ENCODE results near the gene MTRR. TPM values are rescaled to one million over a fixed set of nuclear protein-coding genes. Genes with fewer than 3 reads are reported as not detected.

MTRR gene
- total RNA-seq, 1 experiment from 2014 or later: 36.7 TPM

- DNase-seq (ENCODE audit: low read depth): no peak
Measured at GRCh38 chr5:7857361-7857760, 11.6 kb upstream of the MTRR start.

- DNase-seq (ENCODE audit: low read depth): no peak
Measured at GRCh38 chr5:7857926-7858632, 10.9 kb upstream of the MTRR start.

GRCh38 chr5:7866196-7866595, 2.8 kb upstream of the MTRR start:
- DNase-seq (ENCODE audit: low read depth): no peak

- no peak for DNase-seq (ENCODE audit: low read depth)
Measured at GRCh38 chr5:7867260-7867659, 1.7 kb upstream of the MTRR start.

GRCh38 chr5:7868427-7868772, 548 bp upstream of the MTRR start:
- no peak for DNase-seq (ENCODE audit: low read depth)

- no peak for DNase-seq (ENCODE audit: low read depth)
Measured at GRCh38 chr5:7869474-7870136, 657 bp downstream of the MTRR start.

GRCh38 chr5:7871653-7872052, 2.7 kb downstream of the MTRR start:
- no peak for DNase-seq (ENCODE audit: low read depth)

GRCh38 chr5:7872517-7873130, 3.7 kb downstream of the MTRR start:
- no peak for DNase-seq (ENCODE audit: low read depth)

- no peak for DNase-seq (ENCODE audit: low read depth)
Measured at GRCh38 chr5:7873216-7873615, 4.3 kb downstream of the MTRR start.

GRCh38 chr5:7874639-7875038, 5.7 kb downstream of the MTRR start:
- no peak for DNase-seq (ENCODE audit: low read depth)

GRCh38 chr5:7875151-7875550, 6.2 kb downstream of the MTRR start:
- DNase-seq (ENCODE audit: low read depth): no peak

GRCh38 chr5:7876867-7877266, 7.9 kb downstream of the MTRR start:
- DNase-seq (ENCODE audit: low read depth): peak; percentile 72

- peak; percentile 20 for DNase-seq (ENCODE audit: low read depth)
Measured at GRCh38 chr5:7877851-7878250, 8.9 kb downstream of the MTRR start.

GRCh38 chr5:7878381-7878873, 9.5 kb downstream of the MTRR start:
- peak; percentile 53 for DNase-seq (ENCODE audit: low read depth)

- DNase-seq (ENCODE audit: low read depth): no peak
Measured at GRCh38 chr5:7881091-7881490, 12.1 kb downstream of the MTRR start.

GRCh38 chr5:7881816-7882215, 12.9 kb downstream of the MTRR start:
- no peak for DNase-seq (ENCODE audit: low read depth)

GRCh38 chr5:7882926-7883325, 14.0 kb downstream of the MTRR start:
- DNase-seq (ENCODE audit: low read depth): no peak

- DNase-seq (ENCODE audit: low read depth): no peak
Measured at GRCh38 chr5:7884491-7885267, 15.7 kb downstream of the MTRR start.

GRCh38 chr5:7886849-7887475, 18.0 kb downstream of the MTRR start:
- DNase-seq (ENCODE audit: low read depth): peak; percentile 64

GRCh38 chr5:7888901-7889300, 20.0 kb downstream of the MTRR start:
- DNase-seq (ENCODE audit: low read depth): no peak

- no peak for DNase-seq (ENCODE audit: low read depth)
Measured at GRCh38 chr5:7894439-7894838, 25.5 kb downstream of the MTRR start.

GRCh38 chr5:7894860-7895259, 25.9 kb downstream of the MTRR start:
- DNase-seq (ENCODE audit: low read depth): no peak

All from LHCN-M2 (cell line).